GM18858 (cell line): ENCODE results near the gene CTDP1.

Experiments
- ATAC-seq: cut with Tn5 transposase; IDR thresholded peaks from one replicate; pipeline ENCODE4 v1.9.1; 2021; ENCODE audit not compliant: unreplicated experiment

CTDP1 gene

DNA sequence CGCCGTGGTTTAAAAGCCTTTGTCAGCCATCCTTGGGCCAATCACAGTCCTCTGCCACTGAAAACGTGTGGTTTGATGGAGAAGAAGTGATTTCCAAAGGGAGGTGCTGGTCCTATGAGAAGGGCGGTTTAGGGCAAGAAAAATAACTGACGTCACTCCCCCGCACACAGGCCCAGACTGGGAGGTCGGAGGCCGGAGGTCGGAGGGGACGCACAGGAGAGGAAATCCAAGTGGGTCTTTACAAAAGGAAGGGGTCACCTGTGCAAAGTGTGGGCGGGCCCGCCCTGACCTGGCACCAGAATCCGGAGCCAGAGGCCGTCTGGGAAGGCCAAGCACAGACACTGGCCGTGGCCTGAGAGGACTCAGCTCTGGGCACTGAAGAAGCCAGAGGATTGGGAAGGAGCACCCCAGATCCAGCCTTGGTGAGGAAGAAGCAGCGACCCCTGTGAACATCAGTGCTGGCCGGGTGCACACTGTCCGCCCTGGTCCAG, 100.1 kb downstream of the CTDP1 start:
- ATAC-seq = no peak

DNA sequence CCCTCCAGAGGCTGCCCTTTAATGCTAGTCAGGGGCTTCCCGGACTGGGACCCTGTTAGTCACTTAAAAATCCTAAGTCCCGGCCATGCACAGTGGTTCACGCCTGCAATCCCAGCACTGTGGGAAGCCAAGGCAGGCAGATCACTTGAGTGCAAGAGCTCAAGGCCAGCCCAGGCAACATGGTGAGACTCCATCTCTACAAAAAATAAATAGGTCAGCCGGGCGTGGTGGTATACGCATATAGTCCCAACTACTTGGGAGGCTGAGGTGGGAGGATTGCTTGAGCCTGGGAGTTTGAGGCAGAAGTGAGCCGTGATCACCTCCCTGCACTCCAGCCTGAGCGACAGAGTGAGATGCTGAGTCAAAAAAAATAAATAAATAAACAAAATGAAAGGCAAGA, 100.9 kb downstream of the CTDP1 start:
- no peak for ATAC-seq

DNA sequence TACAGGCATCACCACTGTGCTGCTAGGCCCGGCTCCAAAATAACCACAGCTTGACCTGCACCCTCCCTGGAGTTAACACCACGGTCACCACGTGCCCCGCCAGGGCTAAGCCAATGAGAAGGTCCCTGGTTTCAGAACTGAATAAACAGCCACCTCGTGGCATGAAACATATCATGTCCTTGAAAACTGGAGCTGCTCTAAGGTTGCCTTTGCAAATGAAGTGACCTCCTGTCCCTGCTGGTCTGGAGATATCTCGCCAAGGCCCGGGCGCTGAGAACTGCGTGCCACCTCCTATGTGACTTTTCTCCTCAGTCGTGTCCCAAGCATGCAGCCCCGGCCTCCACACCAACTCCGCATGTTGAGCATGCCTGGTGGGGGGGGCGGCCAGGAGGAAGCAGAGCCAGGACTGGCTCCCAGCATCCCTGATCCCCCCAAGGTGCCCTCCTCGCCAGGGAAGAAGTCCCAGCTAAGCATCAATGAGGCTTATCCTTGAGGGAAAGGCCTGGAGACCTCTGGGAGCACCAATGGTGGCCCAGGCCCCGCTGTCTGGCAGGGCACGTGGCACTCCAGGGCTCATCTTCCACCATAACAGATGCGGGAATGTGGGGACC, 101.8 kb downstream of the CTDP1 start:
- no peak for ATAC-seq

DNA sequence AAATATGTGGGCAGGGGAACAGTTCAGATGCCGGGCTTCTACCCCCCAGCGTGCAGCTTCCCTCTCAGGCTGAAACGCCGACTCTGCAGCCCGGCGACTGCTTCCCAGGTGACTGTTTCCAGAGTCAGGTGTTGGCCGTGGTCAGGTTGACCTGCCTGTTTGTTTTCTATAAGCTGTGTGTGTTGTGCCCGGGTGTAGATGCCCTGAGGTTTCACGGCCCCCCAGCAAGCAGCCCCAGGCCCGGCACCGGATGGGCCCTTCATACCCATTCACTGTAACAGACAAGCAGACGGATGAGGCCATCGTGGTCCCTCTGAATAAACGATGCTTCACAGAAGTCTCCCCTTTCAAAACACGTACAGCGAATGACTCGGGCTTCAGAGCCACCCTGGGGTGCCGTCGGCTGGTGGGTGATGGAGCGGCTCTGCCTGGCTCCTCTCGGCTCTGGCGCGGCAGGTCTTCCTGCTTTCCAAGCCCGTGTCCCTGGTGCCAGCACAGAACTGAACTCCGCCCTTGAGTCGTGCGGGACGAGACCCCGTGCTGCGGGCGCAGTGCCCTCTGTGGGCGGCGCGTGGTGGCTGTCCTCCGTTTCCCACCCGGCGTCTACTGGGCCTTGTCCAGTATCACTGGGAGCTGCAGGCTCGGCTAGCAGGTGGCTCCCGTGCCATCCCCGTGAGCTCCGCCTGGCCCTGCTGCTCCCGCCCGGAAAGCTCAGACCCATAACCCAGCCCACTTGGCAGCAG, 103.1 kb downstream of the CTDP1 start:
- ATAC-seq = no peak

DNA sequence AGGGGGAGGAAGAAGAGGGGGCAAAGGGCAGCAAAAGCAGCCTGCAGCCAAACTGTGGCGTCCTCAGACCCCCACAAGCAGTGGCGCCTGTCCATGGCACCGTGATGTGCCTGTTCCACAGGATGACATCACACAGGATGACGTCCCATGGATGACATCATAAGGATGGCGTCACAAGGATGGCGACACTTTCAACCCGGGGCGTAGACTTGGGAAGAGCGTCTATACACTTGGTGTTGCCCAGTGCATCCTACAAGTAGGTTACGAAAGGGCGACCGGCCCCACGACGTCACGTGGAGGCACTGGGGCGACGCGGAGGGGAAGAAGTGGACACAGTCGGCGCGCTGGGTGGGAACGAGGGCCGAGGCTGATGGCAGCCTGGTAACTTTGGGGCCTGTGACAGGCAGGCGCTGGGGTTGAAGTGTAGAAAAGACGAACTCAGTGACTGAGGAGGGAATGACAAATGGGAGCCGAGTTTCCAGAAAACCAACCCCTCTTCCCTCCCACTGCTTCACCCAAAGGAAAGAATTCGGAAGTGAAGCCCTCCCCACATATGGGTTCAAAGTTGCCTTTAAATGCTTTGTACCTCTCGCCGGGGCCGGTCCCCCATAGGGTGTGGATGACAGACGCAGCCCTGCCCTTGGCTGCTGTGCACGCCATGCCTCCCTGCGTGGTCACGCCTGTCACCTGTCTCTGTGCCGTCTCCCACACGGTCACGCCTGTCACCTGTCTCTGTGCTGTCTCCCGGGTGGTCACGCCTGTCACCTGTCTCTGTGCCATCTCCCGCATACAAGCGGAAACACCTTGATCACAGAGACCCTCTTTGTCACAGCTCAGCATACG, 104.7 kb downstream of the CTDP1 start:
- ATAC-seq = no peak

DNA sequence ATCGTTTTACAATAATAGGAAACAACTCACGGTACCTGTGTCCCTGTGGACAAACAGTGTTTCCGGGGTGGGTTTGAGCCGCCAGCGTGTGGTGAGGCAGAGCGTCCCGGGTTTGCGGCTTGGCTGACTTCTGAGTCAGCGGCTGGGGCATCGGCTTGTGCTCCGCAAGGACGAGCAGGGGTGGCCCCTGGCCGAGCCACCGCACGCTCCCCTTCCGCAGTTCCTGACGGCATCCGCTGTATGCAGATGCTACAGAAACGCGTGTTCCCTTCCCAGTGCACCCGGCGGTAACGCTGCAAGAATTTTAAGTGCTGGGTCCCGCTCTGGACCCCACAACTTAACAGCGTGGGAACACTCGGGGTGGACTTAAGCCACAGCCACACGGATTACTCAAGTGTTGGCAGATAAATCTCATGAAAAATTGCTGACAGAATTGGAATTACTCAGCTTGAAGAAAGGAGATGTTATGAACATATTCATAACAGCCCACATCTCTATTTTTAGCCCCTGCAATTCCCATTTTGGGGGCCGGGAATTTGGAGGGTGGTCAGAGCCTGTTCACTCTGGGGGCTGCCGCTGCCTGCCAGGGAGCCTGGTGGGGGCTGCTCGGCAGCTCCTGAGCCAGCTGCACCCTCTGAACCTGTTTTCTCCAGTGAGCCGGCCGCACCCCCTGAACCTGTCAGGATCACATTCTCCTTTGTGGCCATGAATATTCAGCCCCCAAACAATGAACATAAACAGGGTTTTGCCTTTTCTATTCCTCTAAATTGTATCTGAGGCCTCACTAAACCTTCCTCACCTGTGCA, 105.6 kb downstream of the CTDP1 start:
- ATAC-seq = no peak

DNA sequence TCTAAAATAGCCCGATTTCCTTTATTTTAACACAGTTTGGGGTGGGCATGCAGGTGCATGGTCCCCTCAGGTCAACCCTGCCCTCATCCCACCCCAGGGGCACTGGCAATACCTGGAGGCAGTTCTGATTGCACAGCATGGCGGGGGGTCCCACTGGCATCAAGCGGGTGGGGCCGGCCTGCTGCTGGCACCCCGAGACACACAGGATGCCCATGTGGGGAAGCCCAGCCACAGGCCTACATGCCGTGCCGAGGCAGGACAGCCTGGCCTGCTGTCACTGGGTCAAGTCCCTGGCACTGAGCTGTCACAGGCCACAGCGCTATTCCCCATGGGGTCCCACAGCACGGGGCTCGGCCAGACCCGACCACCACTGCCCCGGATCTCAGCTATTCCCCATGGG, 106.2 kb downstream of the CTDP1 start:
- no peak for ATAC-seq

DNA sequence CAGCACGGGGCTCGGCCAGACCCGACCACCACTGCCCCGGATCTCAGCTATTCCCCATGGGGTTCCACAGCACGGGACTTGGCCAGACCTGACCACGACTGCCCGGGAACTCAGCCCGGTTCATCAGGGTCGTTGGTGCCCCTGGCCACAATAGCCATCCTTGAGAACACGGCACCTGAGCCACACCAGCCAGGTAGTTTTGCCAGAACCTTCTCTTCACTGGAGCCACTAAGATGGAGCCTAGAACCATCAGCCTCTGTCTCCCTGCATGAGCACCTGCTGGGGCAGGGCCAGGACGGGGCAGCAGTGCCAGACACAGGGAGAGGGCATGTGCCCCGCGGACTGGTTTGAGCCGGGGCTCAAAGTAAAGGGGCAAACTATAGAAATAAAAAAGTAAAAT, 106.7 kb downstream of the CTDP1 start:
- no peak for ATAC-seq

DNA sequence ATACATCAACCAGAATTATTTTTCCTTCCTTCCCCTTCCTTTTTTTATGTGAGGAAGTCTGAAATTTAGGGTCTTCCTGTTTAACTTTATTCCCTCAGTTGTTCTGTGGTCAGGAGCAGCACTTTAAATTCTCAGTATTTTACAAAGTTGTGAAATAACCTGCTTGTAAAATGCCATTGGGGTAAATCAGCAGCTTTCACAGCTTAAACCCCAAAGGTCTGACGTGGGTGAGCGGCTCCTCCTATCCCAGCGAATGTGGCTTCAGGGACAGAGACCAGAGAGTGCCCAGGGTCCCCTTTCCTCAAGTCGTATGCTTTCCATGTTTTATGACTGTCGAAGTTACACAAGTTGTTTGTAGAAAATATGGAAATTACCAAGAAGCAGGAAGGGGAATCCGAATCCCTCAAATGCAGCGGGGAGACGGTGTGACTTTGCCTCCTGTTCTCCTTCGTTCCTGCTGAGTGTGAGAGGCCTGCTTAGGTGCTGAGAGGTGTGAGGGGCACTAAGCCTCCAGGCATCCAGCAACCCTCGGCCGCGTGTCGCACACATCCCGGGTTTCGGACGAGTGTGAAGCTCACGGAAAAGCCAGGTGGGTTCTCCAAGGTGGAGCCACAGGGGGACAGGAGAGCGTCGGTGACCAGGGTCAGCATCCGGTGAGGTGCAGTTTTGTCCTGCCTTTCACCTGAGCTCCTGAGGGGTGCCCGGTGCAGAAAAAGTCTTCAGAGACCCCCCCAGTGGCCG, 107.4 kb downstream of the CTDP1 start:
- ATAC-seq = no peak

DNA sequence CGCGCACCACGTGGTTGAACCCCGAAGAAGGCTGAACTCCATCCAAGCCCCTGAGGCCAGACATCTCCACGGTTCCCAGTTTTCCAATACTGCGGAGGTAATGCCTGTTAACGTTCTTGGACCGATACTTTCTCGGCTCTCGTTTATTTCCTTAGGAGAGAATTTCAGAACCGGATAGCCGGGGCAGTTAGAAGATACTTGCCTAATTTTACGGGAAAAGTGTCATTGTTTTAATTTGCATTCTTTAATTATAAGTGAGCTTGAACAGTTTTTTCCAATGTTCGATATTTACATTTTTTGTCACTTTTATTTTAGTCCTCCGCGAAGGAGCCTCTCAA, 107.9 kb downstream of the CTDP1 start:
- no peak for ATAC-seq

DNA sequence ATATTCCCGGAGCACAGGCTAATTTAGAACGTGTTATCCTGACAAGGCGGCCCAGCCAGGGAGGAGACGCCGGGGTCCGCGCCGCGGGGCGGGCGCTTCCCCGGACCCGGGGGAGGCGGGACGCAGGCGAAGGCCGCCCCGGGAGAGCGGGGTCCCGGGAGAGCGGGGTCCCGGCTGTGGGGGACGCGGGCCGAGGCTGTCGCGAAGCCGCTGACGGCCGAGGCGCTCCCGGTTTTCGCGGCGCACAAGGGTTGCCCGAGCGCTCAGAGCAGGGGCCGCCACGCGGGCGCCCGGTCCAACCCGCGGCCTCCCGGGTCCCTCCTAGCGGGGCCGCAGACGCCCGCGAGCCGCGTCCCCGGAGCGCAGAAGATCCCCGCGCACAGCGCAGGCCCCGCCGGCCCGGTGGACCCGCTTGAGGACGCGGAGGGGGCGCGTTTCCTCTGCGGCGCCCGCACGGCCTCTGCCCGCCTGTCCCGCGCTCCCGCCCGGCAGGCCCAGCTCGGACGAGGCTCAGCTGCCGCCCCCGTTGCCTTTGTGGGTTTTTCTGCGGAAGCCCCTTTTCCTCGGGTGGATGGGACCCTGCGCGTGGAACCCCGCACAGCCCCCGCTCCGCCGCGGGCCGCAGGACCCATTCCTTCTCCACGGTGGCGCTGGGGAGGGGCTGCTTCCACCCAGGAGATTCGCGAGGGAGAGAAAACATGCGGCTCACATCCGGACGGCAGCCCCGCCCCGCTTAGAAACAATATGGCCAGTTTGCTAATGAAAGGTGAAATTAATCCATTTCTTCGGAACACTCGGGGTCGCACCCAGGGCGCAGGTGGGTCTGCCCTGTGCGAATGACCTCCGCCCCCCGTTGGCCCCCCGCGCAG, 108.5 kb downstream of the CTDP1 start:
- ATAC-seq = no peak

DNA sequence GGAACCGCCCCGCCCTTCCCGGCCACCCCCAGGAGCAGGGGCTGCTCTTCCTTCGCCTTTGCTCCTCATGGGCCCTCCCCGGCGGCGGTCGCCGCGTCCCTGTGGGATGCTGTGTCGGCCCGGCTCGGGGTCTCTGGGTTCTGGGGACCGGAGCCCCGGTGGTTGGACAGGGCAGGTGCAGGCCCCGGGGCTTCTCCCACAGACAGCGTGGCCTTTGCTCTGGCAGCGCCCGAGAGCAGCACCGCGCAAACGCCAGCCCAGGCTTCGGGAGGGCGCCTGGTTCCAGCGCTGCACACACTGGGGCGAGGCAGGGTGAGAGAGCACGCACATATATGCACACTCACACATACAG, 109.1 kb downstream of the CTDP1 start:
- no peak for ATAC-seq

DNA sequence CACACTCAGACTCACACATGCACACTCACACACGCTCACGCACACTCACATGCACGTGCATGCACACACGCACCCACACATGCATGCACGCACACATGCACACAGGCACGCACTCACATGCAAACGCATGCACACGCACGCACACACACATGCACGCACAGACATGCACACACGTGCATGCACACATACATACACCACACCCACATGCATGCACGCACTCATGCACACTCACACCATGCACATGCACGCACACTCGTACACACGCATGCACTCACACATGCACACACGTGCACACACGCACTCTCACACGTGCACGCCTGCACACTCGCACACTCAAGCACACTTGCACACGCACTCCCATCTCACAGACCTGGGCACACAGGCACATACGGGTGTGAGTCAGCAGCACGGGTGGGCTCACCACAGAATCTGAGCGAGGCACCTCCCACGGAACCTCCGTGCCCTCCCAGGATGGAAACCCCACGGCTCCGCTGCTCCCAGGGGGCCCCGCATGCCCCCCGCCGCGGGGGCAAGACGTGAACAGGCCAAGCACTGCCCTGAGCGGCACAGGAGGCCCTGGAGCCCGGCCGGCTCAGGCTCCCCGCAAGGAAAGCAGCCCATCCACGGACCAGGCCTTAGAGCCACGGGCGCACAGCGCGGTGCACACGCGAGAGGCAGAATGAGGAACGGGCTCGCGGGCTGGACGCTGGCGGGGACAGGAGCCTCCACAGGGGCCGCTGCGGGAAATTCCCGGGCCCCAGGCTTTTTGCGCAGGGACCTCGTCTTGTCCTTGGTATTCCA, 109.7 kb downstream of the CTDP1 start:
- no peak for ATAC-seq

DNA sequence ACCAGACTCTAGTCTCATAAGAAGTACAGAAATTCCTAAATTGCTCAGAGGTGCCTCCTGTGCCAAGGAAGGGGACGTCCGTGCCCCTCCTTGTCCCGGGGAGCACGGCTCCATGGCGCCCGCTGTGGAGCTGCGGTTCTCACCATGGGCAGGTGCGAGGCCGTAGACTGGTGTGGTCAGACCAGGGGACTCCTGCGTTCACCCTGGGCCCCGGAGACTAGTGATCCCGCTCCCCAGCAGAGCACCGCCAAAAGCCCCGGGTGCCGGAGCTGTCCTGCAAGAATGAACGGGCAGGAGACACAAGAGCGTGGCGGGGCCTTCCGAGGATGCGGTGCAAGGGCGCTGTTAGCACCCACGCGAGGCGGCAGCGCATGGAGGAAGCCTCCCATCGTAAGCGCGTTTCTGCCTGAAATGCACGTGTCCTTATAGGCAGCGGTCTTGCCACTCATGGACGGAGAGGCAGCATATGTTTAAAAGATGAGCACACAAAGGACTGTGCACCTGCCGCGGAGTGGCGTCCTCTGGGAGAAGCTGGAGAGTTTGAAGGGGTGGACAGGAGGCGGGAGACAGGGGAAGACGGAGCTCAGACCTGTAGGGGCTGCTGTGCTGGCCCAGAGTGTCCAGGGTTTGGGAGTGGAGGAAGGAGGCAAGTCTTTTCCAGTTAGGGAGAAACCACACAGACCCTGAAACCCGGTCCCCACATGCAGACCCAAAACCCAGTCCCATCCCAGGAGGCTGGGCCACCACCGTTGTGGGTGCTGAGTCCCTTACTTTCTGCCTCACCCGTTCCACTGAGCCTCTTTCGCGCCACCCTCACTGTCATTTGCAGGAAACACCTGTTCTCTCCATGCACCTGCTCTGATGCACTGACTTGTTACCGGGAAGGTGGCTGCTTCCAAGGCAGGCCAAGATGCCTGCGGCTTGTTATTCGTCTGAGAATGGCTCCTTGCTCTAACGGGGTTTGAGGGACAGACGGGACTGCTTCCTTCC, 110.6 kb downstream of the CTDP1 start:
- no peak for ATAC-seq

DNA sequence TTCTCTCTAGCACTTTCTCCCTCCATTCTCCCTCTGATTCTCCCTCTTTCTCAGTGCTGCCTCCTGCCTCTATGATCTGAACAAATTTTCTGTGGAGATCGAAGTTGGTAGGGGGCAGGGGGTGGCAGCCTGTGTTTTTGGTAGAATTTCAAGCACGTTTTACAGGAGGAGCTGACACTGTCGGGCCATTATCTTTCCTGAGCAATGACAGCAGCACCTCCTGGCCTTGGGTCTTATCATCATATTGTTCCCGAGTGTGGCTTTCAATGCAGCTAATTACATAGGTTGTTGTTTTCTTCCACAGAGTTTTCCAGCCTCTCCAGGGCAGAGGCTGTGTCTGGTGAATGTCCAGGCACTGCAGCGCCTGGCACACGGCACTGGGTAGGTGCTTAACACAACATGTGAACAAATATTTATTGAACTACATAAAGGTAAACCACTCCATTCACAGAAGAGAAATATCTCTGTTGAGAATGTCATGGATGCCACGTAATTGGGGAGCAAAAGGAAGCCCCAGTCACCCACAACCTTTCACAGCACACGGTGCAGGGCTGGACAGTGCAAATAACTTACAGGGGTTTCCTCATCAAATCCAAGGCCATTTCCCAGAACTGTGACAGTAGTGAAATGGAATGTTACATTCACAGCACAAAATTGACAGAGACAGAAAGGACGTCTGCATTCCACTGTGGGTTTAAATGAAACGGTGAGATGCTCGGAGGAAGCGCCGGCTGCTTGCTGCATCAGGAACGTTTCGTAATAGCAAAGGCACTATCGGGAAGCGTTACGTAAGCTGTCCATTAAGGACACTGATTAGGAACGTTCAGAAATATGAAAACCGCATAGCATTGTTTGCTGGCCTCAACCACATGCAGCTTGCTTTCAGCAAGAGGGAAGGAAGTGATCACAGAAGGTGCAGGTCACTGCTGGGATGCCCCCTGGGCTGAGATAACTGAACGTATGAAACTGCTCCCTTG, 111.7 kb downstream of the CTDP1 start:
- no peak for ATAC-seq
